GM19099 (cell line): ENCODE data around the gene STMN3.

Source experiments
- POLR2A ChIP-seq: IDR thresholded peaks from 3 replicates; pipeline ENCODE4 v1.6.1; 2011; ENCODE audit warnings: low read depth; ENCODE audit not compliant: insufficient read length; ENCODE audit errors: extremely low read depth

STMN3 gene

DNA sequence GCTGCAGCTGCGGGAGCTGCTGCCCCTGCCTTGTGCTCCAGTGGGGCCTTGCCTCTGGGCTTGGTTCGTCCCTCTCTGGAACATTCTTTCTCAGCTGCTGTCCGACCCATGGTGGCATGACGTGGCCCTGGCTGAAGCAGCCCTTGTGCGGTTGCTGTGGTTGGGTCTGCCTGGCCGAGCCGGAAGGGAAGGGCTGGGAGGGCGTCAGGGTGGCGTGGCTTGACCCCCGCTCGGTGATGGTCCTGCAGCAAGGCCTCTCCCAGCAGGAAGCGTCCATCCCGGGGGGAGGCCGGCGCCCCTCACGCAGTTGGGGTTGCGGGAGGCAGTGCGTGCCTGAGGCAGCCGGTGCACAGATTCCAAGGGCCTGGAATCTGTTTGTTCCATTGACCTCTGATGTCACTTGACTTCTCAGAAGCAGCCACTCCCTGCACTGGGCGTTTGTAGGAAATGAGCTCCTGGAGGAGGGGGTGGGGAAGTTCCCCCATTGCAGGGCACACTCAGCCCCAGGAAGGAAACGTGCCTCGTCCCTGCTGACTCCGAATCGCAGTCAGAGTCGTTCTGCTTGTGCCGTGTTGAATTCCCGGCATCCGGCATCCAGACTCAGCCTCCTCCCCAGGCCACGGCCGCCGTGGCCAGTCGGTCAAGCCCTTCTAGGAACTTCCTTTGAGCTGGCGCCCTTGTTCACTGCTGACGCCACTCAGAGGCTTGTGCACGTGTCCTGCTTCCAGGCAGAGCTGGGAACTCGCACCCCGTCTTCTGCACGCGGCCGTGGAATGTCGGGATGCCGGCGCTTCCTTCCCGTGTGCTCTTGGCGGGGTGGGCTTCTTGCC lies 33.5 kb upstream of the STMN3 start:
- no peak for TF ChIP-seq POLR2A

DNA sequence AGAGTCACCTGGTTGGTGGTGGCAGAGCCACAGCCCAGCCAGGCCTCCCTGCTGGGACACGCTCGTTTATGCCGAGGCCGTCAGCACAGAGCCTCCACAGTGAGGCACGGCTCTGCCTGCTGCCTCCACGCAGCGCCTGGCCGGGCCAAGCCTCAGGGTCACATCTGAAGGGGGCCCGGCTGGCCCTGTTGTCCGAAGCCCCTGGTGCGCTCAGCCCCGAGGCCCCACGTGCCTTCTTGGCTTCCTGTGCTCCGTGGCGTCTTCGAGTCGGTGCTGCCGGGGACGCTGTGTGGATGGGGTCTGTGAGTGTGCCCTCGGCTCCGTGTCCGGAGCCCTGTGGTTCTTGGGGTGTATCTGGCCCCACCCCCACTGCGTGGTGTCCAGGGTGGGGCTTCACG lies 32.9 kb upstream of the STMN3 start:
- TF ChIP-seq POLR2A = no peak

GRCh38 chr20:63685269-63686026 lies 32.2 kb upstream of the STMN3 start:
- TF ChIP-seq POLR2A = no peak

DNA sequence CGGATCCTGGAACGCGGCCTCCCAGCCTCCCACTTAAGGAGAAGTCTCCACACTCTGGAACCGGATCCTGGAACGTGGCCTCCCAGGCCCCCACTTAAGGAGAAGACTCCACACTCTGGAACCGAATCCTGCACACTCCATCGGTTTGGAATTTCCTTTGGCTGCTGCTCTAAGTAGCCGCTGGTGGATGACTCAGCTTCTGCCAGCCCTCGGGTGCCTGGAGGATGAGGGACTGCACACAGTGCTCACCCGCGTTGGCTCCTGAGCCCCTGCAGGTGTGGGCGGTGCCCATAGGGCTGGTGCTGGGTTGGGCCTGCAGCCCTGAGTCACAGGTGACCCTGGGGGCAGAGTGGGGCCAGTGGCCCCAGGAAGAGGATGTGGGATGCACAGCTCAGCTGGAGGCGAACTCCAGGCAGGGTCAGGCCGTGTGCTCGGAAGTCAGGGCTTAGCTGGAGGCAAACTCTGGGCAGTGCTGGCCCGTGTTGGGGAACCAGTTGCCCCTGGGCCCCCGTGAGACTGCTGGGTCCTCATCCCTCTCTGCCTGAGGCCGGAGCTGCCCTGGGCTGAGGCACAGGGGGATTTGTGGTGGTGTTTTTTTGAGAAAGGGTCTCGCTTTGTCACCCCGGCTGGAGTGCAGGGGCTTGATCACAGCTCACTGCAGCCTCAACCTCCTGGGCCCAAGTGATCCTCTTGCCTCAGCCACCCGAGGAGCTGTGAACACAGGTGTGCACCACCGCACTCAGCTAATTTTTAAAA lies 29.3 kb upstream of the STMN3 start:
- TF ChIP-seq POLR2A = no peak

- no peak for TF ChIP-seq POLR2A
Observed at GRCh38 chr20:63681609-63682142, 28.5 kb upstream of the STMN3 start.

GRCh38 chr20:63680857-63681608 lies 27.8 kb upstream of the STMN3 start:
- TF ChIP-seq POLR2A = no peak

DNA sequence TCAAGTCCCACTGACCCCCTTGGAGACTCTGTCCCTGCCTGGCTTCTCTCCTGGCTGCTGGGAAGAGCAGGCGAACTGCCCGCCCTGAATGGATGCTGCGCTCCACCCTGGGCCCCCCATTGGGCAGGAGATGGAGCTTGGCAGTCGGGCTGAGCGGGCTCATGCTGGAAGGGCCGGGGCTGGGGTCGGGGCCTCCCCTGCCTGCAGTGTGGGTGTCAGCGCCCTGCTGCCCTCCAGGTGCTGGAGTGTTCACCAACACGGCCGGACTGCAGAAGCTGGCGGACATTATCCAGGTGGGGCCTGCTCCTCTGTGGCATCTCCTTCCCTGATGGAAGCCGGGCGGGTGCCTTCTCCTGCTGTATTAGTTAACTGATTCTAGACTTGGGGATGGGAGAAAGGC lies 27.2 kb upstream of the STMN3 start:
- TF ChIP-seq POLR2A = no peak

DNA sequence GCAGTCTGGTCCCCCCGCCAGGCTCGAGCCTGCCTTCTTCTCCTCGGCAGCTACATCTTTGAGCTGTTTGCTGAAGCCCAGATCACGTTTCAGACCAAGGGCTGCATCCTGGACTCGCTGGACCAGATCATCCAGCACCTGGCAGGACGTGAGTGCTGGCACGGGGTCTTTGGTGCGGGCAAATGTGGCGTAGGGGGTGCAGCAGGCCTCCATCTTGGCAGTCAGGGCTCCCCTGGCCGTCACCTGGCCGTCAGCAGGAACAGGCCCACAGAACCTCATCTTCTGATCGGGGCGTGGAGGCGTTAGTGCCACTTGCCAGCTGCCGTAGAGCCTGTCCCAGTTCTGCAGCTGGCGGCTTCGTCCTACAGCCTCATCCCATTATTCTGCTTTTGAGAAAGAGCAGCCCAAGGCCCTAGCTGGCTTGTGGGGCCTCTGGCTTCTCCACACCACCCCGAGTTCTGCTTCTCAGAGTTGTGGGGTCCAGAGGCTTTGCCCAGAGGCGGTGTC lies 26.6 kb upstream of the STMN3 start:
- no peak for TF ChIP-seq POLR2A

DNA sequence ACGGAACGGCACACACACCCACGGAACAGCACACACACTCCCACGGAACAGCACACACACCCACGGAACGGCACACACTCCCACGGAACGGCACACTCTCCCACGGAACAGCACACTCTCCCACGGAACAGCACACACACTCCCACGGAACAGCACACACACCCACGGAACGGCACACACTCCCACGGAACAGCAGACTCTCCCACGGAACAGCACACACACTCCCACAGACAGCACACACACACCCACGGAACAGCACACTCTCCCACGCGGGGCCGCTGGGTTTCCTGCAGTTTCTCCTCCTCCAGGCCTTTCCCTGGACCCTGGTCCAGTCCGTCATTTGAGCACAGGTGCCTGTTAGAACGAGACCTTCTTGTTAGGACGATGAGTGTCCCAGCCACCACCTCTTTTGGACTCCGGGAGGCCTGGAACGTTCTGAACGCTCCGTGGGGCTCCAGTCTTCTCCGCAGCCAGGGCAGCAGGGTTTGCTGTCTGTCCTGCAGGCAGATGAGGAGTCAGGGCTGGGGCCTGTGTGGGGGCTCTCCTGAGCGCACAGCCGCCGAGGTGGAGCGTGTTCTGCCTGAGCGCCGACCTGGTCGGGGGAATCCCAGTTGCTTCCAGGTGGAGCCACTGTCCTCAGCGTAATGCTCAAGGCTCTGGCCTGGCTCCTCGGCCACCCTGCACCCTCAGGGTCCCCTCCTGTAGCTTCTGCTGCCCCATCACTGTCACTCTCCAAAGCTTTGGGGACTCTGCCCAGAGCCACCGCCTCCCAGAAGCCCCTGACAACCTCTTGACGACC lies 25.6 kb upstream of the STMN3 start:
- TF ChIP-seq POLR2A = no peak

DNA sequence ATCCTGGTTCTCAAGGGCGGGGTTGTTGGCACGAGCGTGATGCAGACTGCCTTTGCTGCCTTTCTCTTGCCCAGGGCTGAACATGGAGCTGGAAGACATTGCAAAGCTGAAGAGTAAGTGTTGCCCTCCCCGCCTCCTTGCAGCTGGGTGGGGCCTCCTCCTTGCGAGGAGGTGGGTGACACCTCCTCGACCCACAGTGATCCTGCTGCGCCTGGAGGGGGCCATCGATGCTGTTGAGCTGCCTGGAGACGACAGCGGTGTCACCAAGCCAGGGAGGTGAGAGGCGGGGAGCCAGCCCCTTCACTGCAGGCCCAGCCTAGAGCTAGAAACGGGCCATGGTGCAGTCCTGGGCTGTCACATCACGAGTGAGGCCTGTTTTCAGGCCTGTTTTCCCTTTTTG lies 24.8 kb upstream of the STMN3 start:
- TF ChIP-seq POLR2A = no peak

GRCh38 chr20:63675681-63676368 lies 22.6 kb upstream of the STMN3 start:
- TF ChIP-seq POLR2A = no peak

DNA sequence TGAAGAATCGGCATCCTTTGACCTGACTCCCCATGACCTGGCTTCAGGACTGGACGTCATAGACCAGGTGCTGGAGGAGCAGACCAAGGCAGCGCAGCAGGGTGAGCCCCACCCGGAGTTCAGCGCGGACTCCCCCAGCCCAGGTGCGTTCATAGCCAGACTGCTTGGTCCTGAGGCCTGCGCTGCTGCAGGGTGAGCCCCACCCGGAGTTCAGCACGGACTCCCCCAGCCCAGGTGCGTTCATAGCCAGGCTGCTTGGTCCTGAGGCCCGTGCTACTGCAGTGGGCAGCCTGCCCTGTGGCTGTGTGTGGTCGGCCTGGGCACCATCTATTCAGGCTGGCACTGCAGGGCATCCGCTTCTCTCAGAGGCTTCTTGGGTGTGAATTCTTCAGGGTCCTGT lies 20.7 kb upstream of the STMN3 start:
- no peak for TF ChIP-seq POLR2A

DNA sequence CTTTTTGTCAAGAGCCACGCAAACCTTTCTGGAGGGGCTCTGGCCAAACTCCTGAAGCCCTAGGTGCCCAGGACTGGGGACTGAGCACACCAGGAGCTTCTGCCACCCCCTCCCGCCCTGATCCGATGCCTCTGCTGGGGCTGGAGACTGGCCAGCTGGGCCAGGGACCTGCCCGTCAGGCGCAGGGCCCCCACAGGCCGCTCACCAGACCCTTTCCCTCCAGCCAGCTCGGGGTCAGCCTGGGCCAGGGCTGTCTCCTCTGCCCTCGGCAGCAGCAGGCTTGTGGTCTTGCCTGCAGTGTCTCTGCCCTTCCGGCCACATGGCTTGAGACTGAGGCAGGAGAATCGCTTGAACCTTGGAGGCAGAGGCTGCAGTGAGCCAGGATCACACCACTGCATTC lies 19.4 kb upstream of the STMN3 start:
- no peak for TF ChIP-seq POLR2A
